OCI-LY1 (cell line): Measurements from ENCODE around the gene PACSIN1.

ENCODE experiments used
- CTCF ChIP-seq: fragments of 200-600 bp; sonication (generic), shearing (Covaris generic); IDR thresholded peaks from 2 replicates; pipeline ENCODE4 v1.5.1; 2017; ENCODE audit warnings: mild to moderate bottlenecking, antibody characterized with exemption, low read length, moderate library complexity, mixed read lengths
- EZH2 ChIP-seq: fragments of 200-600 bp; sonication (generic), shearing (Covaris generic); IDR thresholded peaks from 2 replicates; pipeline ENCODE4 v1.8.0; 2017; ENCODE audit warnings: borderline replicate concordance, mixed run types, mild to moderate bottlenecking, antibody characterized with exemption, low read length, moderate library complexity, mixed read lengths

- no peak for TF ChIP-seq CTCF
- TF ChIP-seq EZH2: no peak
These were observed 52.9 kb downstream of the PACSIN1 start for GRCh38 chr6:34518669-34519365.
